NCI-H2196 (cell line): Measurements from ENCODE around the gene TRAF6.
A peak's percentile ranks its signal among the peaks of the same experiment; 100 is the strongest.

ENCODE experiments used
- DNase-seq: peaks from one replicate; lab custom pipeline; 2025; ENCODE audit not compliant: unreplicated experiment; lab: John Stamatoyannopoulos, UW

Gene TRAF6

DNA sequence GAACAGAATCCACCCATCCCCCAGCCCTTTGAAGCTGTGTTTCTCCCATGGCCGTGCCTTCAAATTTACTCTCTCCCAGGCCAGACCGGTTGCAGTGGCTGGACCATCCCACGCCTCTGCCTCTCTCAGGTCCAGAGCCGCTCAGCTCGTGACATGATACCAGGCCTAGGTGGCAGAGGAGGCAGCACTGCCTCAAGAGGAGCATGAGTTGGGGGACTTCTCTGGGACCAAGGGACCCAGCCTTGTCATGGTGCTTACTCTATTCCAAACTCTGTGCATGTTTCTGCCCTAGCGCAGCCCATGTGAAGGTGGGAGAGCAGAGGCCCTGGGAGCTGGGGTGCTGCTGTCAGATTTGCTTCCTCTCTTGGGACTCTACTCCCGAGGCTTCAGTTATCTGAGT, 51.0 kb downstream of the TRAF6 start:
- DNase-seq: no peak

DNA sequence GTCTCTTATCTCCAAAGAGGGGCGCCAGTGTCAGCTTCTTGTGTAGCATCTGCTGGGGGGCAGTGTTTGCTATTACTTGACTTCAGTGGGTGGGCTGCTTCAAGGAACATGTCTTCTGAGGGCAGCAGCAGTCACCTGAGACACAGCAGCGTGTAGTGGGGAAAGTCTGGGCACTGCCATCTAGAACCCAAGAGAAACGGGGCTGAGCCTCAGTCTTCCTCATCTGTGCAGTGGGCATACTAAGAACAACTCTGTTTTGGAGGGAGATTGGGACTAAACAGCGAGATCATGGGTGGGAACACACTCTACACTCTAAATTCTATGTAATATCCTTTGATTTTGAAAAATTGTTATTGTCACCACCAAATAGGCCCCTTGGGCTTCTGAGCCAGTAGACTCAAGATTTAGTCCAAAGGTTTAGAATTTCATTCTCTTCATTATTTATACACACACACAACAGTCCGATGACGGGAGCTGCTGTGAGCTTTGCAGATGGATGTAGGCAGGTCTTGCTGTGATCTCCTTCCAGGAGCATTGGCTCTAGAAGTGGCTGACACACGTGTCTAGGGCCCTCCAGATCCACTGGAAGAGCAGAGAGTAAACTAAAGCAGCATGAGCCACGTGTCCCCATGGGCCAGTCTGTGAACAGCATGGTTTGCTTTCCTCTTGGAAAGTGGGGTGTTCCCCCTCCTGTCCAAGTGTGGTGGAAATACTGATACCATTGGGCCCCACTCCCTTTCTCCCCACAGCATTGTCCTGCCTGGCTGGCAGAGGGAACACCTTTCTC, 51.8 kb downstream of the TRAF6 start:
- no peak for DNase-seq

GRCh38 chr11:36456156-36456555, 53.9 kb downstream of the TRAF6 start:
- DNase-seq: no peak

DNA sequence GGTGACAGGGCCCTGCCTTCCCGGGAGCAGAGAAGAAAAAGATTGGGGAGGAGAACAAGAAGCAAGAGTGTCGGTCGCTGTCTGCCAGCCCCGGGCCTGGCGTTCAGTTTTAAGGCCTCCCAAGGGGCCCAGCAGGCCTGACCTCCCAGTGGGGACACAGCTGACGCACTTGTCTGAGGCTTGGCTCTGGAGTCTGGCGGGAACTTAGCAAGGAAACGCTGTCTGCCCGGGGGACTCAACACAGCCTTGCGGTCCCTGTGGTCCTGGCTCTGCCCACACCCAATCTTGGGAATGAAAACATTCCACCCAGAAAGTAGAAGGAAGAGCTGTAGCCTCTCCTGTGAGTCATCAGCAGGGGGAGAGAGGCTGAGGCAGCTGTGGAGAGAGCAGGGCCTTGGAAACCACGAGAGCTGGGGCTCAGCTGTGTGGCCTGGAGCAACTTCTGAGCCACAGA, 54.4 kb downstream of the TRAF6 start:
- DNase-seq: no peak

DNA sequence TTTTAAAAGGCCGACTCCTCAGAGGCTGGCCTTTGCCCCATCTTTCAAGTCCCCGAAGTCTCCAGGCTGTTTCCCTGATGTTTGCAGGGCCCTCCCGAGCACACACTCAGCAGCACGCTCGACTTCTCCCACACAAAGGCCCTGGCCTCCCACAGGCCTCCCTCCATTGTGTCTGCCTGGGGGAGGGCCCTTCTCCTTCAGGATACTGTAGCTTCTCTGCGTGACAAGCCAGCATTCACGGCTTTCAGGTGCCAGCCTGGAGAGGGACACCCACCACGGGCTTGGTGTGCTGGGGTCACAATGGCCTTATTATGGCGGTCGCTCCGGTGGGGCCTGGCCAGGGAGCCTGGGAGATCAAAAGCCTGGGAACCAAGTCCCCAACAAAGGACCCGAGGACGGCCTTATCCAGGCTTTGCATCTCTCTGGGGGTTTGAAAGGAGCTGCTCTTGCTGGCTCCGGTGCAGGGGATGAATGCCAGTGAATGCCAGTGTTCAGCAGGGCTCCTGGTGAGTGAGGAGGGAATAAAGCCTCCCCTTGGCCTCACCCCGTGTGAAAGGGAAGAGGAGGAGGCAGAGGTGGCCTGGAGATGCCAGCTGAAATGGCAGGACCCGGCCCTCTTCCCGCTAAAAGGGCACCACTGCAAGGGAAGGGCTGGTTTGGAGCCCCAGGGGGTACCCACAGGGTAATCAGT, 55.0 kb downstream of the TRAF6 start:
- no peak for DNase-seq

- no peak for DNase-seq
Measured at GRCh38 chr11:36454551-36454940, 55.5 kb downstream of the TRAF6 start.

- DNase-seq: no peak
Measured at GRCh38 chr11:36453678-36454077, 56.4 kb downstream of the TRAF6 start.

- no peak for DNase-seq
Measured at GRCh38 chr11:36452961-36453360, 57.1 kb downstream of the TRAF6 start.

GRCh38 chr11:36452236-36452940, 57.7 kb downstream of the TRAF6 start:
- DNase-seq: no peak

DNA sequence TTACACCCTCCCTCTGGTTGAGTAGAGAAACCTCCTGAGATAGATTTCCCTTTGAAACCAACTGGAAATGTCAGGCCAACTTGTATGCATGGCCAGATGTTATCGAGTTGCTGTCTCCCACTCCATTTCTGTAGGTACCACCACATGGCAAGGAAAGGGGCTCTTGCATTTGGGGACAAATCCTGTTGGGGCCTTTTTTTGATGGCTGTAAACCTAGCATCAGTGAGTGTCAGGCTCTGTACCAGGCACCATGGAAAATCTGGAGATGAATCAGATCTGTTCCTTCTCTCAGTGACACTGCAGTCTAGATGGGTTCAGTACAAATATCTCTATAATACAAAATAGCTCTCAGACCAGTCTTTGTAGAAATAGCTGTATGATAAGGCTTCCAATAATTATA, 58.4 kb downstream of the TRAF6 start:
- DNase-seq: no peak

DNA sequence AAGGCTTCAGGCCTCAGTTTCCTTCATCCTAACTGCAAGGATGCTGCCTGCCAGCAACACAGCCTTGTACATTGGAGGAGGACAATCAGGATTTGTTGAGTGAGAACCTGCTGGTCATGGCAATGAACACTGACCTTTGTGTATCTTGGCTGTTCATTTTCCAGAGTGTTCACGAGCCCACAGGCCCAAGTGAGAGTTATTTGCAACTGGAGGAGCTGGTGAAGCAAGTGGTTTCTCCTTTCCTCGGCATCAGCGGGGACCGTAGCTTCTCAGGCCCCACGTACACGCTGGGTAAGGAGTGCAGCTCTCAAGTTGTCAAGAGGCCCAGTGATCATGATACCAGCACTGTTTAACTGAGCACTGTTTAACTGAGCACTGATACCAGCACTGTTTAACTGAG, 59.0 kb downstream of the TRAF6 start:
- DNase-seq: no peak

DNA sequence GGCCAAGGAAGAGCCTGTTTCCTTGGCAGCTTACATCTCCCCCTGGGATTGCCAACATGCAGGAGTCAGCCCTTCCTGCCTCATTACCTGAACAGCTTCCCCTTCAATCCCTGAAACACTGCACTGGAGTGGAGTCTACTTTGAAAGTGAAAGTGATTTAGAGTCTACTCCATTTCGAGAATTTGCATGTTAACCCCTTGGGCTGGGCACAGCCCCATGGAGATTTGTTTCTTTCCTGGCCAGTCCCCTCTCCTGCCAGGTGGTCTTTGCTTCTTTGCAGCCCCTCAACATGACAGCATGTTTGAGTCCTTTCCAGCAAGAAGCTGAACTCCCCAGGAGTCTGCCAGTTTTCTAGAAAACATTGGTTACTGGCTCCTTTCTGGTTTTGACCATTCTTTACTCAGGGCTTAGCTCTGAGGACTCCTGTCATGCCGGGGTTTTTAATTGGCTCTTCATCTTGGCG, 59.9 kb downstream of the TRAF6 start:
- DNase-seq: peak; percentile 13

- no peak for DNase-seq
Measured at GRCh38 chr11:36449561-36450096, 60.4 kb downstream of the TRAF6 start.

DNA sequence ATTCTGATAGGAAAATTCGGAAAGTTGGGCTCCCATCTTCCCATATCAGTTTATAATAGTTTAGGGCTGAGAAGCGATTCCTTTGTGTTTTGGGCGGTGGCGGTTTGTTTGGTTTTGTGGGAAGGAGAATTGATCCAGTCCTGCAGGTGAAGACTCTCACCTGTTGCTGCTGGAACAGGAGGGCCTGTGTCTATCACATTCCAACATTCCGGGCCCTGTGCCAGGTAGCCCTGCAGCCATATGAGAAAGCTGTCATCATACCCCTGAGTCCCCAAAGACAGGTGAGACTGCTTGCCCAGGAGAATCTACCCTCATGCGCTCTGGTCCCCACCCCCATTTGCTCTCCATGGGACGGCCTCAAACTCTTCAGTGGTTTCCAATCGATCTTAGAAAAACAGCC, 62.1 kb downstream of the TRAF6 start:
- peak; percentile 10 for DNase-seq

GRCh38 chr11:36447514-36447913, 62.6 kb downstream of the TRAF6 start:
- DNase-seq: no peak

DNA sequence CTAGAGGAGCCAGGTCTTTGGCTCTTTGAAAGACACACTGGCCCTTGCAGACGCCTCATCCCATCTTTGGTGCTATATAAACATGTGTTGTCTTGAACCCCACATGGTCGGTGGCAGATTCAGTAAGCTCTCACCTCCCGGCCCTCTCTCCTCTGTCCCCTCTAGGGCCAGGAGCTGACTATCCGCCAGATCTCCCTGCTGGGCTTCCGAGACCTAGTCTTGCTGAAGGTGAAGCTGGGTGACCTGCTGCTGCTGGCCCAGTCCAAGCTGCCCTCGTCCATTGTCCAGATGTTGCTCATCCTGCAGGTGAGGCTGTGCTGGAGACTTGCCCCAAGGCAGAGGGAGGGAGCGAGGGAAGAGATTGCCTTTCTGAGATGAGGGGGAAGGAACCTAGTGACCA, 63.9 kb downstream of the TRAF6 start:
- no peak for DNase-seq

- DNase-seq: no peak
Measured at GRCh38 chr11:36443661-36444060, 66.4 kb downstream of the TRAF6 start.

- no peak for DNase-seq
Measured at GRCh38 chr11:36441610-36442208, 68.4 kb downstream of the TRAF6 start.

DNA sequence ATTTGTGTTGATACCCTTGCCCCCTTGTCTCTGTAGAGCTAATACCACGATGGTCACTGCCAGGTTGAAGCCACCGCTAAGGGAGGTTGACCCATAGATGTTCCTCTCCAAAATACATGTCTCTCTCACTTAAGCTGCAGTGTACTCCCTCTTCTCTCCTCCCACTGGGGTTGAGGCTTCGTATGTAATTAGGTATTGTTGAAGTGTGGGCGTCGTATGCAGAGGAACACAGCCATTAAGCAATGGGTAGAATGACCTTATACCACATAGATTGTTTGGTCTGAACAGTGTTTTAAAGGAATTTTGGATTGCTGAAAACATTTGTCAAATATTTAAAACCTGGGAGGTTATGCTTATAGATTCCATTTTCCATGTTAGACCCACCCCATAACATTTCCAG, 71.9 kb downstream of the TRAF6 start:
- no peak for DNase-seq

DNA sequence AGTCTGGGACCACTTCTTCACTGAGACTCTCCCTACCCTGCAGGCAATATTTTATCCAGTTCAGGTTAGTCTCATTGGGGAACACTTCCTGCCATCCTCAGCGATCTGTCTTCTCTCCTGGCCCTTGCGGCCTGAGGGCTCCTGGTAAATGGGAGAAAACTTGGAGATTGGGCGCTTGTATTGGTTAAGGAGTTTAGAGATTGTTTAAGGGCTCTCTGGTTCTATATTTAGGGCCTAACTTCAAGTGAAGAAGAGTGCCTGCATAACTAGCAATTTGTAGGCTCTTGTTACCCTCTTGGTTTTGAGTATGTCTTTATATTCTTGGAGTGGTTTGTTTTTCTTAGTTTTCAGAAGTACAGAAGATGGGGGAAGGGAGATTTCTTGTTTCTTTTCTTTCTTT, 72.7 kb downstream of the TRAF6 start:
- DNase-seq: no peak
